Esophagus squamous epithelium (tissue), 4 donors: ENCODE results near the gene CHD2.

ENCODE experiments used
- POLR2A ChIP-seq, 4 donors: fragments of 450-650 bp; IDR thresholded peaks; one replicate each; pipeline ENCODE4 v1.6.1; 2017; ENCODE audit warnings: antibody characterized with exemption in 4 of 4, mild to moderate bottlenecking in 4 of 4, moderate library complexity in 3 of 4
- TF ChIP-seq, protein P1 (sequence below), 6 experiments: fragments of 450-650 bp in 4 of 6; fragments of 200-600 bp in 2 of 6; sonication (generic) in 2 of 6; IDR thresholded peaks; one replicate each; pipeline ENCODE4 v1.5.1; 2016 to 2019; ENCODE audit warnings: antibody characterized with exemption in 6 of 6, mild to moderate bottlenecking in 4 of 6, moderate library complexity in 4 of 6

DNA sequence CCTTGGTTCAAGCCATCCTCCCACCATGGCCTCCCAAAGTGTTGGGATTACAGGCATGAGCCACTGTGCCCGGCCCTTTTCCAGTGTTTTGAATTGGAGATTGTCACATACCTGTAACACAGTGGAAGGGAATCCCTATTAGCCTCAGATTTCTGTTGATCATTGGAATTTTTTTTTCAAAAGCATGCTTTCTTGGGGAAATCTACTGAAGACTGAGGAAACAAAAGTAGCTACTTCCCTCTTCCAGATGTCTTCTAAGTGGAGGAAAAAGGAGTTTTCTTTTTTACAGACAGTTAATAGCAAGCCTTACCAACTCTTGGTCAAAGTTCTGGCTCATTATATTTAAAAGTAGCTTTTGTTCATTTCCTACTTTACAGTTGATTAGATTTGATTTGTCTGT, 33.7 kb downstream of the CHD2 start:
- TF ChIP-seq, protein P1, sequence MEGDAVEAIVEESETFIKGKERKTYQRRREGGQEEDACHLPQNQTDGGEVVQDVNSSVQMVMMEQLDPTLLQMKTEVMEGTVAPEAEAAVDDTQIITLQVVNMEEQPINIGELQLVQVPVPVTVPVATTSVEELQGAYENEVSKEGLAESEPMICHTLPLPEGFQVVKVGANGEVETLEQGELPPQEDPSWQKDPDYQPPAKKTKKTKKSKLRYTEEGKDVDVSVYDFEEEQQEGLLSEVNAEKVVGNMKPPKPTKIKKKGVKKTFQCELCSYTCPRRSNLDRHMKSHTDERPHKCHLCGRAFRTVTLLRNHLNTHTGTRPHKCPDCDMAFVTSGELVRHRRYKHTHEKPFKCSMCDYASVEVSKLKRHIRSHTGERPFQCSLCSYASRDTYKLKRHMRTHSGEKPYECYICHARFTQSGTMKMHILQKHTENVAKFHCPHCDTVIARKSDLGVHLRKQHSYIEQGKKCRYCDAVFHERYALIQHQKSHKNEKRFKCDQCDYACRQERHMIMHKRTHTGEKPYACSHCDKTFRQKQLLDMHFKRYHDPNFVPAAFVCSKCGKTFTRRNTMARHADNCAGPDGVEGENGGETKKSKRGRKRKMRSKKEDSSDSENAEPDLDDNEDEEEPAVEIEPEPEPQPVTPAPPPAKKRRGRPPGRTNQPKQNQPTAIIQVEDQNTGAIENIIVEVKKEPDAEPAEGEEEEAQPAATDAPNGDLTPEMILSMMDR (IDR thresholded peaks at IDR 0.05) = no peak
- no peak for TF ChIP-seq POLR2A (IDR thresholded peaks at IDR 0.05)
